ENCODE measurements around the gene GPC6. TPM values are rescaled to one million over a fixed set of nuclear protein-coding genes. Genes with fewer than 3 reads are reported as not detected.

GPC6 gene
- total and polyA plus RNA-seq, 2 experiments from 2014 or later: 26.0 to 92.8 TPM

- WGBS (ENCODE audit: low lambda C conversion rate, missing lambda C conversion rate): 88% methylated on average over 7 of the region's 7 CpGs
- TF ChIP-seq EZH2phosphoT487 (IDR thresholded peaks at IDR 0.05; ENCODE audit: low read depth, severe bottlenecking, unreplicated experiment) (no peak), EZH2 (IDR thresholded peaks at IDR 0.05; ENCODE audit: borderline replicate concordance) (no peak), CTCF (IDR thresholded peaks at IDR 0.05; ENCODE audit: poor library complexity) (no peak)
- Histone ChIP-seq H3K27ac (peak overlapping the region; percentile 64), H3K4me1 (ENCODE audit: insufficient read depth) (peaks cover 8% of the 10 kb centered on the region), H3K79me2 (peaks cover 96% of the 10 kb centered on the region), H3K36me3 (replicated peaks; ENCODE audit: insufficient read depth, low read depth) (no peaks in the 10 kb centered on the region), H4K20me1 (ENCODE audit: insufficient read depth, poor library complexity, severe bottlenecking) (no peaks in the 10 kb centered on the region), H3K9me3 (ENCODE audit: low read depth) (no peaks in the 10 kb centered on the region), H3K4me3 (no peak overlapping the region), H3K27me3 (no peaks in the 10 kb centered on the region), H3K9me2 (replicated peaks; ENCODE audit: insufficient read depth) (no peaks in the 10 kb centered on the region), H2AFZ (no peak overlapping the region), H3K4me2 (peak overlapping the region; percentile 25)
- peak; percentile 49 for DNase-seq (ENCODE audit: low spot score)
Observed at GRCh38 chr13:93249364-93250306, 23.0 kb downstream of the GPC6 start.

- no peak overlapping the region for H2AFZ ChIP-seq
- peaks cover 96% of the 10 kb centered on the region for H3K79me2 ChIP-seq
- H3K9me2 ChIP-seq (replicated peaks; ENCODE audit: insufficient read depth): no peaks in the 10 kb centered on the region
- no peak overlapping the region for H3K4me2 ChIP-seq
- no peaks in the 10 kb centered on the region for H4K20me1 ChIP-seq (ENCODE audit: insufficient read depth, poor library complexity, severe bottlenecking)
- no peak overlapping the region for H3K27ac ChIP-seq
- H3K27me3 ChIP-seq: no peaks in the 10 kb centered on the region
- no peaks in the 10 kb centered on the region for H3K36me3 ChIP-seq (replicated peaks; ENCODE audit: insufficient read depth, low read depth)
- H3K9me3 ChIP-seq (ENCODE audit: low read depth): no peaks in the 10 kb centered on the region
- no peak for TF ChIP-seq EZH2 (IDR thresholded peaks at IDR 0.05; ENCODE audit: borderline replicate concordance)
- no peak for TF ChIP-seq EZH2phosphoT487 (IDR thresholded peaks at IDR 0.05; ENCODE audit: low read depth, severe bottlenecking, unreplicated experiment)
- H3K4me1 ChIP-seq (ENCODE audit: insufficient read depth): peaks cover 3% of the 10 kb centered on the region
- H3K4me3 ChIP-seq: no peak overlapping the region
- 82% methylated on average over 4 of the region's 4 CpGs for WGBS (ENCODE audit: low lambda C conversion rate, missing lambda C conversion rate)
- DNase-seq (ENCODE audit: low spot score): no peak
Observed at GRCh38 chr13:93254775-93255174, 28.2 kb downstream of the GPC6 start.

GRCh38 chr13:93256998-93257397 is 30.4 kb downstream of the GPC6 start:
- Histone ChIP-seq H3K9me3 (ENCODE audit: low read depth) (no peaks in the 10 kb centered on the region), H2AFZ (no peak overlapping the region), H3K79me2 (peaks cover 94% of the 10 kb centered on the region), H3K4me1 (ENCODE audit: insufficient read depth) (peaks cover 3% of the 10 kb centered on the region), H3K27ac (no peak overlapping the region), H3K9me2 (replicated peaks; ENCODE audit: insufficient read depth) (no peaks in the 10 kb centered on the region), H3K27me3 (no peaks in the 10 kb centered on the region), H4K20me1 (ENCODE audit: insufficient read depth, poor library complexity, severe bottlenecking) (no peaks in the 10 kb centered on the region), H3K4me3 (no peak overlapping the region), H3K36me3 (replicated peaks; ENCODE audit: insufficient read depth, low read depth) (no peaks in the 10 kb centered on the region), H3K4me2 (no peak overlapping the region)
- no peak for DNase-seq (ENCODE audit: low spot score)
- no peak for TF ChIP-seq EZH2phosphoT487 (IDR thresholded peaks at IDR 0.05; ENCODE audit: low read depth, severe bottlenecking, unreplicated experiment)
- 93% methylated on average over 2 of the region's 2 CpGs for WGBS (ENCODE audit: low lambda C conversion rate, missing lambda C conversion rate)

- Histone ChIP-seq H3K9me3 (ENCODE audit: low read depth) (no peaks in the 10 kb centered on the region), H3K4me1 (ENCODE audit: insufficient read depth) (no peaks in the 10 kb centered on the region), H3K4me2 (no peak overlapping the region), H3K27ac (no peak overlapping the region), H4K20me1 (ENCODE audit: insufficient read depth, poor library complexity, severe bottlenecking) (no peaks in the 10 kb centered on the region), H3K27me3 (no peaks in the 10 kb centered on the region), H3K36me3 (replicated peaks; ENCODE audit: insufficient read depth, low read depth) (no peaks in the 10 kb centered on the region), H3K79me2 (peaks cover 94% of the 10 kb centered on the region), H3K4me3 (no peak overlapping the region), H2AFZ (no peak overlapping the region), H3K9me2 (replicated peaks; ENCODE audit: insufficient read depth) (no peaks in the 10 kb centered on the region)
- no peak for TF ChIP-seq EZH2 (IDR thresholded peaks at IDR 0.05; ENCODE audit: borderline replicate concordance)
- DNase-seq (ENCODE audit: low spot score): no peak
Observed at GRCh38 chr13:93259527-93260080, 33.0 kb downstream of the GPC6 start.
